GM20000 (cell line): ENCODE measurements around the gene CDCA3.
A peak's percentile ranks its signal among the peaks of the same experiment; 100 is the strongest.
"Not testable (repeated sequence)": the region's sequence is repeated elsewhere in the genome, so short reads cannot be mapped to it uniquely, and the experiment has no call there.

Experiments
- DNase-seq: peaks from one replicate; pipeline ENCODE4 v3.0.0; 2012; ENCODE audit warnings: low spot score
- CTCF ChIP-seq: IDR thresholded peaks from 2 replicates; pipeline ENCODE4 v1.5.1; 2012; ENCODE audit warnings: mild to moderate bottlenecking, control low read depth; ENCODE audit errors: extremely low read depth, missing control alignments

CDCA3 gene

GRCh38 chr12:6851153-6851920 lies at the start of gene CDCA3:
CDCA3 (minus strand) TSS chr12:6851286; CDS start chr12:6850952, 334 bp downstream.
- peak; percentile 99 for DNase-seq
- TF ChIP-seq CTCF = no peak

- no peak for DNase-seq
- TF ChIP-seq CTCF = no peak
Observed at GRCh38 chr12:6899837-6900519, 48.9 kb upstream of the CDCA3 start.

GRCh38 chr12:6899427-6899826 lies 48.3 kb upstream of the CDCA3 start:
- DNase-seq = no peak
- TF ChIP-seq CTCF = no peak

- no peak for TF ChIP-seq CTCF
- DNase-seq = no peak
Observed at GRCh38 chr12:6896846-6897435, 45.9 kb upstream of the CDCA3 start.

GRCh38 chr12:6894321-6894720 lies 43.2 kb upstream of the CDCA3 start:
- DNase-seq = no peak
- no peak for TF ChIP-seq CTCF

GRCh38 chr12:6892683-6893082 lies 41.6 kb upstream of the CDCA3 start:
- DNase-seq = not testable (repeated sequence)

- DNase-seq = no peak
- no peak for TF ChIP-seq CTCF
Observed at GRCh38 chr12:6891646-6892001, 40.5 kb upstream of the CDCA3 start.
